ENCODE data around the gene TRMT10A. TPM values are rescaled to one million over a fixed set of nuclear protein-coding genes. Genes with fewer than 3 reads are reported as not detected.

Gene TRMT10A
- polyA plus RNA-seq, 2 of the 4 experiments (the other 2 are of a cell fraction), result 6.8 to 10.6 TPM

GRCh38 chr4:99586322-99586721 is 22.5 kb upstream of the TRMT10A start (continued):
- TF ChIP-seq USF2 (IDR thresholded peaks at IDR 0.05) (no peak), JUNB (IDR thresholded peaks at IDR 0.05) (no peak), FOXS1 (CRISPR knock-in tag; IDR thresholded peaks at IDR 0.05) (no peak)

- no peaks in the 10 kb centered on the region for H3K9me3 ChIP-seq
- DNase-seq (ENCODE audit: low read depth in 1 of 2, low spot score in 1 of 2) (no peak), FAIRE-seq (no peak), ATAC-seq (no peak)
- TF ChIP-seq CHD4 (IDR thresholded peaks at IDR 0.05; ENCODE audit: borderline replicate concordance), result no peak
- TF ChIP-seq RFX5 (IDR thresholded peaks at IDR 0.05), result no peak
- TF ChIP-seq RCOR1 (IDR thresholded peaks at IDR 0.05; ENCODE audit: low read depth, low read length), result no peak
- no peak for TF ChIP-seq HOXB5 (CRISPR knock-in tag; IDR thresholded peaks at IDR 0.05)
- no peak for TF ChIP-seq EP300 (IDR thresholded peaks at IDR 0.05)
- TF ChIP-seq POLR2AphosphoS2 (conservative IDR thresholded peaks at IDR 0.05; ENCODE audit: low read length), result no peak
- TF ChIP-seq MAZ (IDR thresholded peaks at IDR 0.05; ENCODE audit: borderline replicate concordance, low read depth, low read length), result no peak
- TF ChIP-seq TP53 (CRISPR knock-in tag; IDR thresholded peaks at IDR 0.05), result no peak
- no peak for TF ChIP-seq NFE2L2 (conservative IDR thresholded peaks at IDR 0.05; ENCODE audit: low read length)
- TF ChIP-seq GATA3 (IDR thresholded peaks at IDR 0.05; ENCODE audit: borderline replicate concordance), result no peak
- TF ChIP-seq RARB (CRISPR knock-in tag; IDR thresholded peaks at IDR 0.05), result no peak
- no peak for TF ChIP-seq JUN (IDR thresholded peaks at IDR 0.05)
- TF ChIP-seq CTCF (IDR thresholded peaks at IDR 0.05), result no peak
- TF ChIP-seq EHMT2 (IDR thresholded peaks at IDR 0.05; ENCODE audit: low read depth), result no peak
- TF ChIP-seq POLR2A (IDR thresholded peaks at IDR 0.05; ENCODE audit: low read length), result no peak
- TF ChIP-seq JUNB (IDR thresholded peaks at IDR 0.05), result no peak
- H3K4me2 ChIP-seq, result no peak overlapping the region
- H3K27ac ChIP-seq, result no peak overlapping the region
- 70% methylated on average over 1 of the region's 1 CpG for WGBS (ENCODE audit: missing lambda C conversion rate)
- ChIA-PET POLR2A (no interaction called here), CTCF (no interaction called here)
- H3K4me3 ChIP-seq, result no peak overlapping the region
- H3K4me1 ChIP-seq, result no peaks in the 10 kb centered on the region
Measured at GRCh38 chr4:99585516-99585915, 21.7 kb upstream of the TRMT10A start.

GRCh38 chr4:99578714-99579113 is 14.9 kb upstream of the TRMT10A start:
- Histone ChIP-seq H3K4me2 (no peak overlapping the region), H3K9me3 (no peaks in the 10 kb centered on the region), H3K4me3 (no peak overlapping the region), H3K27ac (no peak overlapping the region), H3K4me1 (no peaks in the 10 kb centered on the region)
- DNase-seq (ENCODE audit: low read depth in 1 of 2, low spot score in 1 of 2) (no peak), FAIRE-seq (no peak), ATAC-seq (no peak)
- CTCF ChIA-PET, result interaction anchor here (0.7 kb wide), 1 partner anchor 67 kb away, joined by 3 read pairs; no protein-coding TSS in a partner anchor
- POLR2A ChIA-PET, result no interaction called here
- 49% methylated on average over 2 of the region's 2 CpGs for WGBS (ENCODE audit: missing lambda C conversion rate)
- TF ChIP-seq HES2 (IDR thresholded peaks at IDR 0.05) (no peak), POLR2A (IDR thresholded peaks at IDR 0.05; ENCODE audit: low read length) (no peak), RAD21 (conservative IDR thresholded peaks at IDR 0.05 in 1 of 2, IDR thresholded peaks at IDR 0.05 in 1 of 2) (no peak), ZNF302 (CRISPR knock-in tag; IDR thresholded peaks at IDR 0.05) (no peak), POLR2AphosphoS2 (conservative IDR thresholded peaks at IDR 0.05; ENCODE audit: low read length) (no peak), SREBF2 (IDR thresholded peaks at IDR 0.05) (no peak), BCL3 (IDR thresholded peaks at IDR 0.05) (no peak), JUNB (IDR thresholded peaks at IDR 0.05) (no peak), HMGXB4 (CRISPR knock-in tag; IDR thresholded peaks at IDR 0.05; ENCODE audit: borderline replicate concordance) (no peak), HEYL (CRISPR knock-in tag; IDR thresholded peaks at IDR 0.05) (no peak), CEBPB (IDR thresholded peaks at IDR 0.05) (no peak), FOXS1 (CRISPR knock-in tag; IDR thresholded peaks at IDR 0.05) (no peak), TFCP2L1 (CRISPR knock-in tag; IDR thresholded peaks at IDR 0.05) (no peak), NPAS2 (CRISPR knock-in tag; IDR thresholded peaks at IDR 0.05; ENCODE audit: borderline replicate concordance) (no peak), CTCF (IDR thresholded peaks at IDR 0.05) (no peak), MAZ (IDR thresholded peaks at IDR 0.05; ENCODE audit: borderline replicate concordance, low read depth, low read length) (no peak), KDM1A (IDR thresholded peaks at IDR 0.05; ENCODE audit: low read depth) (no peak), RARB (CRISPR knock-in tag; IDR thresholded peaks at IDR 0.05) (no peak)
